GM23338 (cell line): ENCODE results near the gene ANKRD55. TPM values are rescaled to one million over a fixed set of nuclear protein-coding genes. Genes with fewer than 3 reads are reported as not detected.

Experiments used
- ATAC-seq: fragments of 200-7000 bp; cut with Tn5 transposase; 3 replicates; pipeline ENCODE4 v1.9.1; 2020
- DNase-seq: peaks from one replicate; pipeline ENCODE4 v3.0.0-alpha.2; 2015; ENCODE audit warnings: low spot score
- H2AFZ ChIP-seq: fragments of 200-600 bp; sonication (generic); 2 replicates; pipeline ENCODE4 v1.8.0; 2016; ENCODE audit warnings: antibody characterized with exemption, mild to moderate bottlenecking, moderate library complexity
- H3F3A ChIP-seq: fragments of 200-600 bp; sonication (generic); replicated peaks from 2 replicates; pipeline ENCODE4 v1.8.0; 2017; ENCODE audit warnings: antibody characterized with exemption, mixed run types, low read depth
- H3K27ac ChIP-seq: fragments of 200-600 bp; sonication (generic); 2 replicates; pipeline ENCODE4 v1.6.1; 2016; ENCODE audit warnings: low read depth
- H3K27me3 ChIP-seq: fragments of 200-600 bp; sonication (generic); 2 replicates; pipeline ENCODE4 v1.8.0; 2016; ENCODE audit warnings: mild to moderate bottlenecking, mixed run types, moderate library complexity; ENCODE audit not compliant: insufficient read depth
- H3K36me3 ChIP-seq: fragments of 200-600 bp; sonication (generic); 2 replicates; pipeline ENCODE4 v1.8.0; 2016; ENCODE audit warnings: mild to moderate bottlenecking; ENCODE audit not compliant: insufficient read depth
- H3K4me1 ChIP-seq: fragments of 200-600 bp; sonication (generic); 2 replicates; pipeline ENCODE4 v1.8.0; 2016; ENCODE audit warnings: mild to moderate bottlenecking, moderate library complexity; ENCODE audit not compliant: insufficient read depth
- H3K4me2 ChIP-seq: fragments of 200-600 bp; sonication (generic); 2 replicates; pipeline ENCODE4 v1.7.1; 2017; ENCODE audit warnings: mixed run types
- H3K4me3 ChIP-seq: fragments of 200-600 bp; sonication (generic); 2 replicates; pipeline ENCODE4 v1.6.1; 2016; ENCODE audit warnings: mixed run types
- H3K79me2 ChIP-seq: fragments of 200-600 bp; sonication (generic); replicated peaks from 2 replicates; pipeline ENCODE4 v1.8.0; 2017; ENCODE audit warnings: mild to moderate bottlenecking; ENCODE audit not compliant: insufficient read depth
- H3K9me2 ChIP-seq: fragments of 200-600 bp; sonication (generic); 2 replicates; pipeline ENCODE4 v1.8.0; 2017; ENCODE audit not compliant: insufficient read depth
- H4K20me1 ChIP-seq: fragments of 200-600 bp; sonication (generic); replicated peaks from 2 replicates; pipeline ENCODE4 v1.8.0; 2017; ENCODE audit warnings: mild to moderate bottlenecking; ENCODE audit not compliant: insufficient read depth
- H3K27ac Mint-ChIP-seq: 2 replicates; pipeline ENCODE4 v1.8.0; 2020; ENCODE audit warnings: inconsistent platforms, mild to moderate bottlenecking, moderate library complexity, mixed read lengths
- H3K27me3 Mint-ChIP-seq: 3 replicates; pipeline ENCODE4 v1.8.0; 2022; ENCODE audit warnings: low read depth, mild to moderate bottlenecking, moderate library complexity, mixed read lengths, inconsistent platforms; ENCODE audit not compliant: insufficient read depth, poor library complexity
- H3K36me3 Mint-ChIP-seq: 3 replicates; pipeline ENCODE4 v1.8.0; 2021; ENCODE audit warnings: low read depth, mild to moderate bottlenecking, inconsistent platforms, moderate library complexity, mixed read lengths
- H3K4me1 Mint-ChIP-seq: 3 replicates; pipeline ENCODE4 v1.8.0; 2020; ENCODE audit warnings: mild to moderate bottlenecking, inconsistent platforms, mixed read lengths
- H3K4me3 Mint-ChIP-seq: 3 replicates; pipeline ENCODE4 v1.8.0; 2021; ENCODE audit warnings: moderate library complexity, mild to moderate bottlenecking, inconsistent platforms, mixed read lengths
- H3K9me3 Mint-ChIP-seq: 3 replicates; pipeline ENCODE4 v1.8.0; 2020; ENCODE audit warnings: moderate library complexity, mild to moderate bottlenecking, inconsistent platforms, mixed read lengths
- CTCF ChIP-seq, 2 experiments: fragments of 200-600 bp in 1 of 2; sonication (generic) in 1 of 2; conservative IDR thresholded peaks; 2 replicates each; pipeline versions ENCODE4 v1.5.1 to v1.6.1; 2016 to 2017; ENCODE audit warnings: antibody characterized with exemption in 2 of 2, low read depth in 2 of 2, mild to moderate bottlenecking in 2 of 2, moderate library complexity in 1 of 2
- ETS1 ChIP-seq: IDR thresholded peaks from 2 replicates; pipeline ENCODE4 v1.6.1; 2016; ENCODE audit warnings: antibody characterized with exemption
- EZH2phosphoT487 ChIP-seq: fragments of 200-600 bp; sonication (generic); IDR thresholded peaks from one replicate; pipeline ENCODE4 v1.8.1; 2018; ENCODE audit warnings: antibody characterized with exemption; ENCODE audit not compliant: unreplicated experiment
- NANOG ChIP-seq: IDR thresholded peaks from 2 replicates; pipeline ENCODE4 v1.6.1; 2016; ENCODE audit warnings: antibody characterized with exemption, borderline replicate concordance
- POLR2AphosphoS5 ChIP-seq: IDR thresholded peaks from 2 replicates; pipeline ENCODE4 v1.6.1; 2016; ENCODE audit warnings: antibody characterized with exemption, low read depth
- ZNF114 ChIP-seq: fragments of 250-450 bp; sonication (Bioruptor Pico); IDR thresholded peaks from 2 replicates; pipeline ENCODE4 v1.5.0; 2020; ENCODE audit warnings: mild to moderate bottlenecking, moderate library complexity
- ZNF331 ChIP-seq: fragments of 250-450 bp; sonication (Bioruptor Pico); IDR thresholded peaks from 2 replicates; pipeline ENCODE4 v1.5.0; 2020; ENCODE audit warnings: low read depth, mild to moderate bottlenecking, moderate library complexity
- ZNF462 ChIP-seq: fragments of 250-450 bp; sonication (Bioruptor Pico); IDR thresholded peaks from 2 replicates; pipeline ENCODE4 v1.5.0; 2020; ENCODE audit warnings: mild to moderate bottlenecking, moderate library complexity
- polyA plus RNA-seq: library from polyadenylated mRNA; unstranded; fragments of >200 nt; fragmentation: Nextera tagmentation; extraction: Ambion mirVana; gene quantifications from 2 replicates; pipeline ENCODE4 v1.2.1, GENCODE V29; 2016
- total RNA-seq: library from RNA; depleted of rRNA; stranded (reverse); fragments of >200 nt; shearing (Covaris generic); gene quantifications from 2 replicates; pipeline ENCODE4 v1.2.3, GENCODE V29; 2014

Gene ANKRD55
- total and polyA plus RNA-seq, 2 experiments from 2014 or later = not detected

GRCh38 chr5:56100439-56101176, 132.5 kb downstream of the ANKRD55 start:
- Histone ChIP-seq H4K20me1 (no peaks in the 10 kb centered on the region), H3K27me3 (no peaks in the 10 kb centered on the region), H3K36me3 (no peaks in the 10 kb centered on the region), H3K4me1 (no peaks in the 10 kb centered on the region), H3K9me2 (no peaks in the 10 kb centered on the region), H3F3A (no peaks in the 10 kb centered on the region), H2AFZ (no peak overlapping the region), H3K4me2 (no peak overlapping the region), H3K79me2 (no peaks in the 10 kb centered on the region), H3K4me3 (no peak overlapping the region), H3K27ac (no peak overlapping the region)
- Mint-ChIP-seq H3K27me3 (peaks cover 1% of the 10 kb centered on the region), H3K27ac (no peak overlapping the region), H3K36me3 (no peaks in the 10 kb centered on the region), H3K9me3 (no peaks in the 10 kb centered on the region), H3K4me1 (no peaks in the 10 kb centered on the region), H3K4me3 (no peak overlapping the region)
- DNase-seq (no peak), ATAC-seq (no peak)
- TF ChIP-seq EZH2phosphoT487 = no peak
- TF ChIP-seq NANOG = no peak

GRCh38 chr5:56099346-56099745, 133.8 kb downstream of the ANKRD55 start:
- Histone ChIP-seq H2AFZ (no peak overlapping the region), H3K4me1 (no peaks in the 10 kb centered on the region), H3K9me2 (no peaks in the 10 kb centered on the region), H3K79me2 (no peaks in the 10 kb centered on the region), H3K4me3 (no peak overlapping the region), H4K20me1 (no peaks in the 10 kb centered on the region), H3K27ac (no peak overlapping the region), H3K36me3 (no peaks in the 10 kb centered on the region), H3K27me3 (no peaks in the 10 kb centered on the region), H3K4me2 (no peak overlapping the region), H3F3A (no peaks in the 10 kb centered on the region)
- ATAC-seq = no peak
- no peak overlapping the region for H3K4me3 Mint-ChIP-seq
- H3K36me3 Mint-ChIP-seq = no peaks in the 10 kb centered on the region
- peaks cover 1% of the 10 kb centered on the region for H3K27me3 Mint-ChIP-seq
- H3K4me1 Mint-ChIP-seq = no peaks in the 10 kb centered on the region
- no peak overlapping the region for H3K27ac Mint-ChIP-seq
- no peak for DNase-seq
- H3K9me3 Mint-ChIP-seq = no peaks in the 10 kb centered on the region
- TF ChIP-seq ZNF462 (CRISPR knock-in tag) (no peak), CTCF (conservative IDR thresholded peaks at IDR 0.05; ENCODE audit: low read depth in 2 of 2) (no peak), ZNF114 (no peak), POLR2AphosphoS5 (no peak), ETS1 (no peak), ZNF331 (CRISPR knock-in tag) (no peak), NANOG (no peak)
